PC-3 (cell line): ENCODE data around the gene EHD3. TPM values are rescaled to one million over a fixed set of nuclear protein-coding genes. Genes with fewer than 3 reads are reported as not detected.

ENCODE experiments used
- ATAC-seq: fragments of 200-7000 bp; cut with Tn5 transposase; 2 replicates; pipeline ENCODE4 v1.9.1; 2020; ENCODE audit warnings: mild to moderate bottlenecking, moderate library complexity
- BruUV-seq: library from RNA; stranded (reverse); fragments of 400-500 nt; replicated peaks from 2 replicates; lab custom pipeline; 2021; lab: Mats Ljungman, UMichigan
- CTCF ChIA-PET: fragments of 300-600 bp; sonication (Branson Sonifier 250); formaldehyde crosslinking; loops from one replicate; lab custom pipeline; 2022; ENCODE audit warnings: antibody characterized with exemption; lab: Charles Lee
- POLR2A ChIA-PET: fragments of 300-600 bp; sonication (Branson Sonifier 250); formaldehyde crosslinking; loops from one replicate; lab custom pipeline; 2022; ENCODE audit warnings: antibody characterized with exemption; ENCODE audit not compliant: unreplicated experiment; lab: Charles Lee
- DNase-seq: peaks from one replicate; pipeline ENCODE4 v3.0.0-alpha.2; 2015
- H2AFZ ChIP-seq: fragments of 300-600 bp; sonication (generic); 2 replicates; pipeline ENCODE4 v1.6.0; 2016; ENCODE audit warnings: antibody characterized with exemption, low read length
- H3F3A ChIP-seq: fragments of 300-600 bp; sonication (generic); one replicate; pipeline ENCODE4 v1.6.0; 2017; ENCODE audit warnings: antibody characterized with exemption, low read length, control low read depth, mild to moderate bottlenecking; ENCODE audit not compliant: unreplicated experiment
- H3K27ac ChIP-seq: fragments of 300-600 bp; sonication (generic); 2 replicates; pipeline ENCODE4 v1.5.1; 2016; ENCODE audit warnings: mild to moderate bottlenecking, low read length
- H3K27me3 ChIP-seq: fragments of 300-600 bp; sonication (generic); 2 replicates; pipeline ENCODE4 v1.6.1; 2016; ENCODE audit warnings: low read length, mixed read lengths
- H3K36me3 ChIP-seq: fragments of 300-600 bp; sonication (generic); 2 replicates; pipeline ENCODE4 v1.6.1; 2016; ENCODE audit warnings: low read depth, mixed run types, low read length, mixed read lengths
- H3K4me1 ChIP-seq: fragments of 300-600 bp; sonication (generic); 2 replicates; pipeline ENCODE4 v1.5.1; 2016; ENCODE audit warnings: low read length; ENCODE audit not compliant: insufficient read depth
- H3K4me2 ChIP-seq: fragments of 300-600 bp; sonication (generic); 2 replicates; pipeline ENCODE4 v1.6.0; 2016; ENCODE audit warnings: low read length
- H3K4me3 ChIP-seq: fragments of 300-600 bp; sonication (generic); 2 replicates; pipeline ENCODE4 v1.5.1; 2016; ENCODE audit warnings: mild to moderate bottlenecking, low read length, mixed read lengths
- H3K79me2 ChIP-seq: fragments of 300-600 bp; sonication (generic); 2 replicates; pipeline ENCODE4 v1.6.1; 2017; ENCODE audit warnings: low read length, mixed read lengths
- H3K9ac ChIP-seq: fragments of 300-600 bp; sonication (generic); 2 replicates; pipeline ENCODE4 v1.6.0; 2016; ENCODE audit warnings: mild to moderate bottlenecking, low read length
- H3K9me2 ChIP-seq: fragments of 300-600 bp; sonication (generic); replicated peaks from 2 replicates; pipeline ENCODE4 v1.6.1; 2016; ENCODE audit warnings: mixed run types, low read length, mixed read lengths
- H3K9me3 ChIP-seq: fragments of 300-600 bp; sonication (generic); 2 replicates; pipeline ENCODE4 v1.6.1; 2016; ENCODE audit warnings: low read length, mixed read lengths
- H4K20me1 ChIP-seq: fragments of 300-600 bp; sonication (generic); 2 replicates; pipeline ENCODE4 v1.6.1; 2016; ENCODE audit warnings: low read length, mixed read lengths
- EZH2 ChIP-seq: fragments of 300-600 bp; sonication (generic); IDR thresholded peaks from one replicate; pipeline ENCODE4 v1.6.1; 2017; ENCODE audit warnings: antibody characterized with exemption, mild to moderate bottlenecking, low read length; ENCODE audit not compliant: unreplicated experiment
- EZH2phosphoT487 ChIP-seq: fragments of 300-600 bp; sonication (generic); IDR thresholded peaks from 2 replicates; pipeline ENCODE4 v1.6.1; 2018; ENCODE audit warnings: mild to moderate bottlenecking, antibody characterized with exemption, low read length, borderline replicate concordance
- intact Hi-C: fragments of 100-400 bp; cut with micrococcal nuclease; formaldehyde crosslinking; loops from 2 replicates; pipeline ENCODE4 v1.9.0; 2023
- total RNA-seq: library from RNA; depleted of rRNA; stranded (reverse); fragments of >200 nt; gene quantifications from 2 replicates; pipeline ENCODE4 v1.2.3, GENCODE V29; 2014
- TF ChIP-seq, protein P1 (sequence below): fragments of 300-600 bp; sonication (generic); conservative IDR thresholded peaks from 2 replicates; pipeline ENCODE4 v1.5.1; 2017; ENCODE audit warnings: antibody characterized with exemption, low read depth, mild to moderate bottlenecking, low read length

Gene EHD3
- total RNA-seq, 1 experiment from 2014 or later, result 4.4 TPM

DNA sequence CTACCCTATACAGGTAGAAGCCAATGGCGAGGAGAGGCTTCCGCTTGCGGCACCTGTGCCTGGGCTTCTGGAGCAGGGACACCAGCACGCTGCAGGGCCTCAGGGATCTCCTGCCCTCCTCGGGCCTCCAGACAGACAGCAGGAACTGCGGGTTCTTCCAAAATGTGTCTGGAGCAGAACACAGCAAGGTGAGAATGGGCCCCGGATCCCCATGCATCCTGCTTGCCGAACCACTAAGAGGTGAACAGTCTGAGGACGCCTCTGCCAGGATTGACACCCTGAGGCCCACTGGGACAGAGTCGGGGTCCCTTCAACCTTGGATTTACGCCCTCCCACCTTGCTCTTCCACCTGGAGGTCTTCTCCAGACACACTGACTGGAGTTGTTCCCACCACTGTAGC is 42.0 kb upstream of the EHD3 start:
- H3K27ac ChIP-seq, result no peak overlapping the region
- peaks cover 9% of the 10 kb centered on the region for H3K4me1 ChIP-seq
- H3K79me2 ChIP-seq, result no peaks in the 10 kb centered on the region
- no peak for ATAC-seq
- H3K27me3 ChIP-seq, result no peaks in the 10 kb centered on the region
- ChIA-PET POLR2A (no interaction called here), CTCF (no interaction called here)
- H4K20me1 ChIP-seq, result no peaks in the 10 kb centered on the region
- H3F3A ChIP-seq, result no peaks in the 10 kb centered on the region
- no TSS peak for BruUV-seq
- intact Hi-C loops, result no loop called here
- H3K9me3 ChIP-seq, result no peaks in the 10 kb centered on the region
- TF ChIP-seq EZH2phosphoT487, result no peak
- TF ChIP-seq, protein P1, sequence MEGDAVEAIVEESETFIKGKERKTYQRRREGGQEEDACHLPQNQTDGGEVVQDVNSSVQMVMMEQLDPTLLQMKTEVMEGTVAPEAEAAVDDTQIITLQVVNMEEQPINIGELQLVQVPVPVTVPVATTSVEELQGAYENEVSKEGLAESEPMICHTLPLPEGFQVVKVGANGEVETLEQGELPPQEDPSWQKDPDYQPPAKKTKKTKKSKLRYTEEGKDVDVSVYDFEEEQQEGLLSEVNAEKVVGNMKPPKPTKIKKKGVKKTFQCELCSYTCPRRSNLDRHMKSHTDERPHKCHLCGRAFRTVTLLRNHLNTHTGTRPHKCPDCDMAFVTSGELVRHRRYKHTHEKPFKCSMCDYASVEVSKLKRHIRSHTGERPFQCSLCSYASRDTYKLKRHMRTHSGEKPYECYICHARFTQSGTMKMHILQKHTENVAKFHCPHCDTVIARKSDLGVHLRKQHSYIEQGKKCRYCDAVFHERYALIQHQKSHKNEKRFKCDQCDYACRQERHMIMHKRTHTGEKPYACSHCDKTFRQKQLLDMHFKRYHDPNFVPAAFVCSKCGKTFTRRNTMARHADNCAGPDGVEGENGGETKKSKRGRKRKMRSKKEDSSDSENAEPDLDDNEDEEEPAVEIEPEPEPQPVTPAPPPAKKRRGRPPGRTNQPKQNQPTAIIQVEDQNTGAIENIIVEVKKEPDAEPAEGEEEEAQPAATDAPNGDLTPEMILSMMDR, result no peak
- TF ChIP-seq EZH2, result no peak
- H2AFZ ChIP-seq, result no peak overlapping the region
- H3K9me2 ChIP-seq, result no peaks in the 10 kb centered on the region
- no peak overlapping the region for H3K4me3 ChIP-seq
- H3K4me2 ChIP-seq, result no peak overlapping the region
- no peak overlapping the region for H3K9ac ChIP-seq
- no peaks in the 10 kb centered on the region for H3K36me3 ChIP-seq
- no peak for DNase-seq

DNA sequence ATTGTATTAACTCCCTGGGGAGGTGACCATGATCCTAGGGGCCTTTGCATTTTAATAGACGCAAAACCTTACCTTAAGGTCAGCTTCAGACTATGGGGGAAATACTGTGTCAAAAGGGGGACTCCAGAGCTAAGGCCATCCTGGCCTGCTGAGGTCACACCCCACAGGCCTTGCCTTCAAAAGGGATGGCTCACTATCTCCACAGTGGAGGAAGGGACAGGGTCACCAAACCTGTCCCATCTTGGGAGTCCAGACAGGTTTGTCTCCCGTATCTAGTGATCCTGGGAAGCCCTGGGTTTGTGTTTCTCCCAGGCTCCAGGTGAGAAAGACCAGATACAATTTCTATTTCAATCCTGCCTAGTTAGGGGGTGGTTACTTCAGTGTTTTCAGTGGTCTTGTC is 41.6 kb upstream of the EHD3 start:
- Histone ChIP-seq H3K4me3 (no peak overlapping the region), H3K79me2 (no peaks in the 10 kb centered on the region), H4K20me1 (no peaks in the 10 kb centered on the region), H3K9me3 (no peaks in the 10 kb centered on the region), H3K27me3 (no peaks in the 10 kb centered on the region), H2AFZ (no peak overlapping the region), H3K4me1 (peaks cover 14% of the 10 kb centered on the region), H3F3A (no peaks in the 10 kb centered on the region), H3K9ac (no peak overlapping the region), H3K36me3 (no peaks in the 10 kb centered on the region), H3K9me2 (no peaks in the 10 kb centered on the region), H3K4me2 (no peak overlapping the region), H3K27ac (no peak overlapping the region)
- ATAC-seq (no peak), DNase-seq (no peak)
- CTCF ChIA-PET, result no interaction called here
- TF ChIP-seq EZH2phosphoT487 (no peak), EZH2 (no peak)
- TF ChIP-seq, protein P1, result no peak
- POLR2A ChIA-PET, result no interaction called here
- no TSS peak for BruUV-seq
- intact Hi-C loops, result no loop called here

DNA sequence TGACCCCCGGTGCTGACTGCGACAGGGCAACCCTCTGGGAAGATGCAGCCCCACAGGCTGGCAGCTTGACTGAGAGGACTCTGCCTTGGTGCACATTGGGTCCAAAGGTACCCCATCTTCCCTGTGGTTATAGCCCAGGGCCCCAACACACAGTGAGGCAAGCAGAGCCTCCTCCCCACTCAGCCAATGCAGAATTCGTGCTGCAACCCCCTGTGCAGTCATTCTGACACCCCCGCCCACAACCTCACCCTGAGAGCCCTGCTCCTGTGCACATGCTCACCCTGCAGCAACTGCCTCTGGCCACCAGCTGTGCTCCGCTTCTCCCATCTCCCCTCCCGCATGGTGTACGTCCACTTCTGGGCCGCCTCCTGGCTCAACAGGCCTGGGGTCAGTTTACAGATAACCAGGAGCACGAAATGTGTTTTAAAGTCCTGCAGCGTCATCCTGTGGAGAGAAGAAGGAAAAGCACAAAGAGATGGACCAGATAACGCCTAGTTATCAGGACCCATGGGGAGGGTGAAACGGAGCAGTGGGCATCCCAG is 41.0 kb upstream of the EHD3 start:
- H3K9ac ChIP-seq, result no peak overlapping the region
- CTCF ChIA-PET, result no interaction called here
- no peaks in the 10 kb centered on the region for H3K79me2 ChIP-seq
- H3K4me1 ChIP-seq, result peaks cover 18% of the 10 kb centered on the region
- intact Hi-C loops, result no loop called here
- no peaks in the 10 kb centered on the region for H3F3A ChIP-seq
- H4K20me1 ChIP-seq, result no peaks in the 10 kb centered on the region
- no TSS peak for BruUV-seq
- H3K27ac ChIP-seq, result no peak overlapping the region
- no peak overlapping the region for H2AFZ ChIP-seq
- ATAC-seq (no peak), DNase-seq (no peak)
- H3K4me3 ChIP-seq, result no peak overlapping the region
- H3K4me2 ChIP-seq, result no peak overlapping the region
- H3K36me3 ChIP-seq, result no peaks in the 10 kb centered on the region
- H3K27me3 ChIP-seq, result no peaks in the 10 kb centered on the region
- no peaks in the 10 kb centered on the region for H3K9me2 ChIP-seq
- TF ChIP-seq, protein P1, result no peak
- no peak for TF ChIP-seq EZH2
- no peak for TF ChIP-seq EZH2phosphoT487
- H3K9me3 ChIP-seq, result no peaks in the 10 kb centered on the region
- POLR2A ChIA-PET, result no interaction called here
